Mesenteric fat pad (tissue), 1 donor: Measurements from ENCODE around the gene PWP2. TPM values are rescaled to one million over a fixed set of nuclear protein-coding genes. Genes with fewer than 3 reads are reported as not detected.
A peak's percentile ranks its signal among the peaks of the same experiment; 100 is the strongest.
"Not testable (repeated sequence)": the region's sequence is repeated elsewhere in the genome, so short reads cannot be mapped to it uniquely, and the experiment has no call there.

Source experiments
- DNase-seq: peaks from one replicate; pipeline ENCODE4 v3.0.0-alpha.2; 2020; ENCODE audit warnings: low spot score
- total RNA-seq: library from RNA; stranded (reverse); fragmentation: NEBNext Ultra II Directional; extraction: Animal tissue kit (Norgen Biotek cat#: 25700); gene quantifications from one replicate; pipeline ENCODE4 v1.2.1, GENCODE V29; 2021
- donor health status: DM: yes; HTN: yes; CAD: no.

PWP2 gene
- total RNA-seq, 1 donor from 2014 or later, result 3.6 TPM

DNA sequence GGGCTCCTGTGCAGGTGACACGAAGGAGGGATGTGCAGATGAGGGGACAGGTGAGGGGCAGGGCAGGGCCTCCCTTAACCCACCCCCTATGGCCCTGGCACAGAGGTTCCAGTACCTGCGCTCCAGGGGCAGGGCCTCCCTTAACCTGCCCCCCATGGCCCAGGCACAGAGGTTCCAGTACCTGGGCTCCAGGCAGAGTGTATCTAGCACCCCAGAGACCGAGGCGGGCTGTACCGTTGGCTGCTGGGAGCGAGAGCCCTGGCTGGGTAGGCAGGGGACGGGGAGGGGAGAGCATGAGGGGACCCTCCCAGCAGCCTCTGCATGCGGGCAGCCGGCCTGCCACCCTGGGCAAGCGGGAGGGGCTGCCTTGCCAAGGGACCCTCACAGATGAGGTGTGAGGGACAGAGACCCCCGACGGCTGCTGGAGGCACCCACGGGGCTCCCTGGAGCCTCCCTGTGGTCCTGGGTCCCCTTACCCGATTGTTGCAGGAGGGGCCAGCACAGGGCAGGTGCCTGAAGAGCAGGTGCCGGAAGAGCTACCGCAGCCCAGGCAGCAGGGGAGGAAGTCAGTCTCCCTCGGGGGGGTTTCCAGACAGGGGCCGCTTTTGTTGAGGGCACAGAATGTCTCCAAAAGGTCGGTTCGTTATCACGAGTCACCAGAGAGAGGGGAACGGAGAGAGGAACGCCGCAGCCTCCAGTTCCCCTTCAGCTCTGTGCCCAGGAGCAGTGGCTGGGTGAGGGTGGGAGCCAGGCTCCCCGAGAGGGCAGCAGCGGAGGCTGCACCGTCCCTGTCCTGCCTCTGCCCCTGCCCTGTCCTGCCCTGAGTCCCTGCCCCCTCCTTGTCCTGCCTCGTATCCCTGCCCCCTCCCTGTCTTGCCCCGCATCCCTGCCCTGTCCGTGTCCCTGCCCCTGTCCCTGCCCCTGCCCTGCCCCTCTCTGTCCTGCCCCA, 52.4 kb downstream of the PWP2 start:
- peak; percentile 4 for DNase-seq

DNA sequence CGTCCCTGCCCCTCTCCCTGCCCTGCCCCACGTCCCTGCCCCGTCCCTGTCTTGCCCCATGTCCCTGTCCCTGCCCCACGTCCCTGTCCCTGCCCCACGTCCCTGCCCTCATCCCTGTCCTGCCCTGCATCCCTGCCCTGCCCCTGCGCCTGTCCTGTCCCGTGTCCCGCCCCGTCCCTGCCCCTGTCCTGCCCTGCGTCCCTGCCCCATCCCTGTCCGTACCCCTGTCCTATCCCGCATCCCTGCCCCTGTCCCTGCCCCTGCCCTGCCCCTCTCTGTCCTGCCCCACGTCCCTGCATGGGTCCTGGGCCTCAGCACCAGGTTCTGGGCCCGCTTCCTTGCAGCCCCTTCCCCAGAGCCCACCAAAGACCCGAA, 53.1 kb downstream of the PWP2 start:
- DNase-seq, result not testable (repeated sequence)

DNA sequence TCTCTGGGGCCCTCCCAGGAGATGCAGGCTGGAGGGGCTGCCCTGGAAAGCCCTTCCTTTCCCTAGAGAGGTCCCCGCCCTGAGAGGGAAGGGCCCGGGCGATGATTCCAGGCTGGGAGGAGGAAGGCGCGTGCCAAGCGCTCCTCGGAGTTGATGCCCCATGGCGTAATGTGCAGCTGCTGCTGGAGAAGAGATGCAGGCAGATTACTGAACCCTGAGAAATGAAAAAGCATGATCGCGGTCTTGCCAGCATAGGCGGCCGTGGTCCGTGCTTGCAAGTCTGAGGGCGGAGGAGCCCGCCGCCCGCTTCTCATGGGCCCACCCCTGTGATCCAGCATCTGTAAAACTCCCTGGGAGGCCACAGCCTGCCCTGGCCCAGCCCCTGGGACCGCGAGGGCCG, 53.6 kb downstream of the PWP2 start:
- not testable (repeated sequence) for DNase-seq

DNA sequence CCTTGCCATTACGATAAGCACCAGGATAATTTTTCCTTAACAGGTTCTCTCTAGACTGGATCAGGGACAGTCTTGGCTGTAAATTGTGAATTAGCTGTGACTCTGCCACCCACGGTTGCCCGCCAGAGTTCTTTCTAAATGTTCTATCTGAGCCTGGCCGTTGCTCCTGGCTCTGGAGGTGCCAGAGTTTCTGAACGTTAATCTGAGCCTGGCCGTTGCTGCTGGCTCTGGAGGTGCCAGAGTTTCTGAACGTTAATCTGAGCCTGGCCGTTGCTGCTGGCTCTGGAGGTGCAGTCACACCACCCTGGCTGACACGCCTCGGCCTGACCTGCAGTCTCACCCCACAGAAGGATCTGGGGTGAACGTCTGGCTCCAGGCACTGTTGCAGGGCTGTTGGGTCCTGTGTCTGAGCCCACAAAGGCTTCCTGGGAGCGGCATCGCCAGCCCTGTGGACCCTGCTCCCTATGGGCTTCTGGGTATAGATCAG, 56.0 kb downstream of the PWP2 start:
- not testable (repeated sequence) for DNase-seq

DNA sequence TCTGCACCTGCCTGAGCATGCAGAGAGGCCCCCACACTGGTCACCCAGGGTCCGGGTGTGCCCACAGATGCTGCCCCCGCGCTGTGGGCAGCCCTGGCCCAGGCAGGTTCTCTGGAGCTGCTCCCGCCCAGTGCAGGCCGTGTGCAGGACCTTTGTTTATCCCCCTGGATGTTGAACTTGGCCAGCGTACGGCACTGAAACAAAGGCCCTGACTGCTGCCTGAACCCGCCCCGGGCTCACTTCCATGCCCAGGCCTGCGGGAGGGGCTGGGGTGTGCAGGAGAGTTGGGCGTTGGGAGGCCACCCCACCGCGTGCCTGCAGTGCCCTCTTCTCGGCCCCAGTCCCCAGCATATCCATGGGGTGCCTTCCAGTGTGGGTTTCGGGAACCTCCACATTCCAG, 58.7 kb downstream of the PWP2 start:
- not testable (repeated sequence) for DNase-seq

DNA sequence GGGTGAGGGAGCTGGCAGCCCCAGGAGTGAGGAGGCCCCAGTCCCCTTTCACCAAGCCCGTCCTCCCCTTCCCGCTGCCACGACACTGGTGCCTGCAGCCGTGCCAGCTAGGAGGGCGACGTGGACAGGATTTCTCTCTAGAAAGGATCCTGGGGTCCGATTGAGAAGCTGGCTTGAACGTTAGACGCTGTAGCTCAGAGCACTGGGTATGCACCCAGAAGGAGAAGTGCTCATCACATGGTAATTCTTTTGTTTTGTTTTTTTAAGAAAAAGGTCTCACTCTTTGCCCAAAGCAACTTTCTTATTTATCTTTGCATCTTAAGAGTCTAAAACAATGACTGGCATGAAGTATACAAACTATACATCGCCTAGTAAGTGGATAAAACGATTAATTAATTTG, 60.3 kb downstream of the PWP2 start:
- DNase-seq, result not testable (repeated sequence)

DNA sequence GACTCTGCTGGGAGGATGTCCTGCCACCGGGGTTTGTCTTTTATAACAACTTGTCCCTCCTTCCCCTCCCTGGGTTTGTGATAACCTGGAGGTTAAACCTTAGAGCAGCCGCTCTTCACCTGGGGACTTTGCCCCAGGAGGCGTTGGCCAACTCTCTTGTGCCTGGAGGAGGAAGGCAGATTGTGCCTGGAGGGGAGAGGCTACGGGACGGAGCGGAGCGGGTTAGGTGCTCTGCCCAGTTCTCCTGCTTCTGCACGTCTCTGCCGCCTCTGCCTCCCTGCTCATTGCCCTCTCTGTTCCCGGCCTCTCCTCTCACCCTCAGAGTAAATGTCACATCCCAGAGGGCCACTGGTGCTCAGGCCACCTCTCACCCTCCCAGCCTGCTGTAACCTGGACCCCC, 63.1 kb downstream of the PWP2 start:
- DNase-seq, result not testable (repeated sequence)

DNA sequence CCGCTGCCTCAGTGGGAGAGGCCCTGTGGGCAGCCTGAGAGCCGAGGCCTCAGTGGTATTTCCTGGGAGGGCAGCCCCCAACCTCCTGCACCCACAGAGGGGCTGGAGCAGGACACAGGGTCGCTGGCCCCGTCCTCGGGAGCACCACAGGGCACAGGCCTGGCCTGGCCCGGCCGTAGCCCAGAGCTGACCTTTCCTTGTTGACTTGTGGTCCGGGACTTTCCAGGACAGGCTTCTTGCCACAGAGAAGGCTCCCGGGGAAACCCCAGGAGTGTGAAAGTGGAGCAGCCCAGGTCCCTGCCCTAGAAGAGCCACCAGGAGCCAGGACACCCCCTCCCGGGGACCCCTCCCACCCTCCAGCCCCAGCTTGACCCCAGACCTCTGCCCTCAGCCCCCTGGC, 63.7 kb downstream of the PWP2 start:
- not testable (repeated sequence) for DNase-seq

DNA sequence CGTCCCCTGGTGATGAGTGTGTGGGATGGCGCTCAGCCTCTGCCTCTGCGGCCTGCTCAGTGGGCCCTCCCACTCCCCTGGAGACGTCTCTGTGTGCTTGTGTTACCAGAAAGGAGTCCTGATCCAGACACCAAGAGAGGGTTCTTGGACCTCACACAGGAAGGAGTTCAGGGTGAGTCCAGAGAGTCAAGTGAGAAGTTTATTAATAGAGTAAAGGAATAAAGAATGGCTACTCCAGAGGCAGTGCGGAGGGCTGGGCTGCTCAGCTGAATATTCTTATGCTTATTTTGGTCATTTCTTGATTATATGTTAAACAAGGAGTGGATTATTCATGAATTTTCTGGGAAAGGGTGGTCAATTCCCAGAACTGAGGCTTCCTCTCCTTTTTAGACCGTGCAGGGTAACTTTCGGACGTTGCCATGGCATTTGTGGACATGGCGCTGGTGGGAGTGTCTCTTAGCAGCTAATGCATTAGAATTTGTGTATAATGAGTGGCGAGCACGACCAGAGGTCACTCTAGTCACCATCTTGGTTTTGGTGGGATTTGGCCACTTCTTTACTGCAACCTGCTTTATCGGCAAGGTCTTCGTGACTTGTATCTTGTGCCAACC, 64.9 kb downstream of the PWP2 start:
- DNase-seq, result not testable (repeated sequence)

DNA sequence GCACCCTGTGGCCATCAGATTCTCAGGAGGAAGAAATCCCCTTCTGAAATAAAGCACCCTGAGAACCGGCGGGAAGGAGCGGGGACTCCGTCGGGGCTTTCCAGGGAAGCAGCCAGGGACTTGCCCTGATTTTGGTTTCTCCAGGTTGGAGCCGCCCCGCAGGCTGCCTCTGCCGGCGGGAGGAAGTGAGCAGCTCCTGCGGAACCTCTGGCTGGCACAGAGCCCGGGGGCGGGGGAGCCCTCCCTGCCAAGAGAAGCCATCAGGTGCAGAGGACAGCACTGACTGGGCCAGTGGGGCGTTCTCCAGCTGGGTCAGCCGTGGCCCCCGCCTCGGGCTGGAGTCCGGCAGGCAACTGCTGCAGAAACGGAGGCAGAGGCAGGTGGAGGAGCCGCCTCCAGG, 65.5 kb downstream of the PWP2 start:
- not testable (repeated sequence) for DNase-seq

DNA sequence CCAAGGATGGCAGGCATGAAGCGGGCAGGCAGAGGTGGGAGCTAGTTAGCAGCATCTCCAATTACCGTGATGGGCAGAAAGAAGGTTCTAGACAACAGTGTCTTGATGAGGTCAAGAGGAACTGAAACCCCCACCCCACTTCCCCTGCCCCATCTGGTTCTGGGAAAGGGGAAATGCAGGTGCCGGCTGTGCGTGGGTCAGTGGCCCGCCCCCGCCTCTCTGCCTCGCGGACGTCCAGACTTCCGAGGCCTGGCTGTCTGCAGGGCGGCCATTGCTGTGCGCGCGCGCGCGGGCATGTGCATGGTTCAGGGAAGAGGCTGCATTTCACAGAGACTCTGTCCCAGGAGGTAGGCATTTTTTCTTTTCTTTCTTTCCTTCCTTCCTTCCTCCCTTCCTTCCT, 68.0 kb downstream of the PWP2 start:
- not testable (repeated sequence) for DNase-seq

DNA sequence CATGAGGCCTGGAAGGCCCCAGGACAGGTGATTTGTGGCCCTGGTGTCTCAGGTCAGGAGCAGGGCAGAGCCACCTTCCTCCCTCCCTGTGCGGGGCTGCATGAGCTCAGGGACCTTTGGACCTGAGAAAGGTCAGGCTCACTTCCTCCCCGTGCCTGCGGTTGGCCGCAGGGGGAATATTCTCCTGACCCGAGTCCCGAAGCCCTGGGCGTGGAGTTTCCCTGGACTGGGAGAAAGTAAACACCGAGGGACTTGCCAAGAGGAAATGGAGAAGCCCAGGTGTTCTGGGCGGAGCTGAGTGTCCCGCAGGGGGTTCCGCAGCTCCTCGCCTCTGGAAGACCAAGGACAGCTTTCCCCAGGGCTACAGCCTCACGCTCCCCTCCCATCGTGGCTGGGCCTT, 68.9 kb downstream of the PWP2 start:
- not testable (repeated sequence) for DNase-seq

Other genes starting within 250 kb of the PWP2 start
- gene AGPAT3, start 242.2 kb upstream of the PWP2 start, total RNA-seq, result 79.2 TPM
- gene TRAPPC10, start 95.1 kb upstream of the PWP2 start, total RNA-seq, result 44.4 TPM
- 10.8 TPM for gene GATD3, start 26.3 kb downstream of the PWP2 start, total RNA-seq
- gene ICOSLG, start 133.5 kb downstream of the PWP2 start, total RNA-seq, result 6.0 TPM
- not detected for gene DNMT3L, start 154.5 kb downstream of the PWP2 start, total RNA-seq
- gene AIRE, start 178.5 kb downstream of the PWP2 start, total RNA-seq, result not detected
- 113 TPM for gene PFKL, start 192.7 kb downstream of the PWP2 start, total RNA-seq
- gene CFAP410, start 232.0 kb downstream of the PWP2 start, total RNA-seq, result 17.4 TPM
- 12.0 TPM for gene TRPM2, start 246.2 kb downstream of the PWP2 start, total RNA-seq